Liver (tissue), 9 donors: Measurements from ENCODE around the gene HTD2. TPM values are rescaled to one million over a fixed set of nuclear protein-coding genes. Genes with fewer than 3 reads are reported as not detected.

Experiments used
- DNase-seq: peaks from one replicate; pipeline ENCODE4 v3.0.0-alpha.2; 2017; ENCODE audit warnings: low spot score
- H3K27ac ChIP-seq, 2 donors: one replicate each; pipeline ENCODE4 v1.7.0; 2013; ENCODE audit warnings: inconsistent platforms in 2 of 2, low read length in 2 of 2, control low read depth in 1 of 2, low read depth in 1 of 2, mild to moderate bottlenecking in 1 of 2
- H3K27me3 ChIP-seq, 4 donors: one replicate each; pipeline versions ENCODE4 v1.6.1 to v1.7.0; 2013; ENCODE audit warnings: low read length in 3 of 4, inconsistent platforms in 1 of 4, mild to moderate bottlenecking in 1 of 4, moderate library complexity in 1 of 4; ENCODE audit not compliant: control insufficient read depth in 4 of 4, insufficient read depth in 4 of 4
- H3K36me3 ChIP-seq, 4 donors: one replicate each; pipeline versions ENCODE4 v1.6.1 to v1.7.0; 2013; ENCODE audit warnings: low read length in 3 of 4, mild to moderate bottlenecking in 3 of 4, low read depth in 1 of 4, moderate library complexity in 1 of 4; ENCODE audit not compliant: control insufficient read depth in 4 of 4, insufficient read depth in 3 of 4
- H3K4me1 ChIP-seq, 4 donors: one replicate each; pipeline versions ENCODE4 v1.6.1 to v1.7.0; 2013; ENCODE audit warnings: low read length in 3 of 4, mild to moderate bottlenecking in 3 of 4, moderate library complexity in 1 of 4; ENCODE audit not compliant: control insufficient read depth in 4 of 4, insufficient read depth in 4 of 4
- H3K4me3 ChIP-seq, 3 donors: one replicate each; pipeline versions ENCODE4 v1.6.1 to v1.7.0; 2013; ENCODE audit warnings: low read length in 3 of 3, control low read depth in 1 of 3, low read depth in 1 of 3, mild to moderate bottlenecking in 1 of 3
- H3K9ac ChIP-seq, 2 donors: one replicate each; pipeline ENCODE4 v1.7.0; 2013; ENCODE audit warnings: low read length in 2 of 2, mild to moderate bottlenecking in 2 of 2, moderate library complexity in 2 of 2, control low read depth in 1 of 2, low read depth in 1 of 2
- H3K9me3 ChIP-seq, 4 donors: one replicate each; pipeline versions ENCODE4 v1.6.1 to v1.7.0; 2013; ENCODE audit warnings: low read length in 3 of 4; ENCODE audit not compliant: control insufficient read depth in 4 of 4
- CTCF ChIP-seq: fragments of 150-350 bp; IDR thresholded peaks from 2 replicates; pipeline ENCODE4 v1.5.1; 2017; ENCODE audit warnings: improper control_type of control experiment, low read depth, low read length; ENCODE audit not compliant: missing input control
- EGR1 ChIP-seq, 2 donors: IDR thresholded peaks; 2 replicates each; pipeline ENCODE4 v1.6.1; 2016 to 2018; ENCODE audit warnings: antibody characterized with exemption in 2 of 2, low read depth in 2 of 2
- FOXA2 ChIP-seq: IDR thresholded peaks from 2 replicates; pipeline ENCODE4 v1.6.1; 2016; ENCODE audit warnings: antibody characterized with exemption
- GABPA ChIP-seq, 2 donors: IDR thresholded peaks in 1 of 2; conservative IDR thresholded peaks in 1 of 2; 2 replicates each; pipeline ENCODE4 v1.6.1; 2016; ENCODE audit warnings: antibody characterized with exemption in 2 of 2, mild to moderate bottlenecking in 1 of 2, moderate library complexity in 1 of 2
- HNF4A ChIP-seq, 2 donors: conservative IDR thresholded peaks; 2 replicates each; pipeline ENCODE4 v1.6.1; 2016; ENCODE audit warnings: antibody characterized with exemption in 2 of 2, mild to moderate bottlenecking in 2 of 2
- HNF4G ChIP-seq: IDR thresholded peaks from 2 replicates; pipeline ENCODE4 v1.6.1; 2016; ENCODE audit warnings: antibody characterized with exemption
- JUND ChIP-seq, 2 donors: IDR thresholded peaks; 2 replicates each; pipeline ENCODE4 v1.6.1; 2016; ENCODE audit warnings: antibody characterized with exemption in 2 of 2
- MAX ChIP-seq: IDR thresholded peaks from 2 replicates; pipeline ENCODE4 v1.6.1; 2016; ENCODE audit warnings: antibody characterized with exemption
- RAD21 ChIP-seq, 2 donors: IDR thresholded peaks; 2 replicates each; pipeline ENCODE4 v1.6.1; 2016; ENCODE audit warnings: antibody characterized with exemption in 2 of 2, mild to moderate bottlenecking in 2 of 2
- RXRA ChIP-seq, 2 donors: IDR thresholded peaks; 2 replicates each; pipeline ENCODE4 v1.6.1; 2017 to 2018; ENCODE audit warnings: antibody characterized with exemption in 2 of 2, mild to moderate bottlenecking in 1 of 2
- SP1 ChIP-seq: IDR thresholded peaks from 2 replicates; pipeline ENCODE4 v1.6.1; 2018; ENCODE audit warnings: antibody characterized with exemption, mild to moderate bottlenecking
- TAF1 ChIP-seq: conservative IDR thresholded peaks from 2 replicates; pipeline ENCODE4 v1.6.1; 2016; ENCODE audit warnings: antibody characterized with exemption, mild to moderate bottlenecking
- YY1 ChIP-seq: IDR thresholded peaks from 2 replicates; pipeline ENCODE4 v1.6.1; 2016; ENCODE audit warnings: antibody characterized with exemption, mild to moderate bottlenecking
- WGBS: extraction: QIAGEN DNeasy Blood & Tissue Kit; methylation state at CpG from one replicate; pipeline ENCODE4 v1.1.7; 2013; 5-methylcytosine and 5-hydroxymethylcytosine counted together
- polyA plus RNA-seq, 2 donors: library from polyadenylated mRNA; stranded (reverse) in 1 of 2; unstranded in 1 of 2; fragments of 200-250 nt in 1 of 2; fragments of >200 nt in 1 of 2; fragmentation: Nextera tagmentation in 1 of 2; extraction: Ambion mirVana in 1 of 2; gene quantifications; one replicate each; pipeline versions ENCODE4 v1.2.1 to v1.2.3, GENCODE V29; 2013 to 2015
- total RNA-seq, 2 donors: library from RNA; depleted of rRNA; stranded (reverse); fragments of >200 nt; gene quantifications; one replicate each; pipeline ENCODE4 v1.2.3, GENCODE V29; 2014
- TF ChIP-seq, protein P1 (sequence below): IDR thresholded peaks from 2 replicates; pipeline ENCODE4 v1.6.1; 2016; ENCODE audit warnings: antibody characterized with exemption
- TF ChIP-seq, protein P2 (sequence below): IDR thresholded peaks from 2 replicates; pipeline ENCODE4 v1.6.1; 2016; ENCODE audit warnings: antibody characterized with exemption, mild to moderate bottlenecking
- TF ChIP-seq, protein P3 (sequence below): IDR thresholded peaks from 2 replicates; pipeline ENCODE4 v1.6.1; 2016; ENCODE audit warnings: antibody characterized with exemption
- donor health status: healthy.
- donor health status: healthy.
- donor health status: healthy.
- donor health status: healthy.
- donor health status: healthy.

The HTD2 gene
- total and polyA plus RNA-seq, 4 donors: 6.6 to 14.8 (median 11.0) TPM

GRCh38 chr3:58298190-58298589 lies 8.1 kb upstream of the HTD2 start:
- H3K9ac ChIP-seq: no peak overlapping the region
- H3K4me1 ChIP-seq: peaks cover 0 to 16% (median 4%) of the 10 kb centered on the region in 4 donors
- H3K4me3 ChIP-seq: no peak overlapping the region
- H3K27ac ChIP-seq: no peak overlapping the region
- H3K27me3 ChIP-seq: no peaks in the 10 kb centered on the region
- no peak for DNase-seq
- 50% methylated on average over 3 of the region's 3 CpGs for WGBS
- no peaks in the 10 kb centered on the region for H3K9me3 ChIP-seq
- no peak for TF ChIP-seq GABPA (IDR thresholded peaks at IDR 0.05 in 1 of 2, conservative IDR thresholded peaks at IDR 0.05 in 1 of 2)
- no peak for TF ChIP-seq HNF4A (conservative IDR thresholded peaks at IDR 0.05)
- TF ChIP-seq YY1: no peak
- TF ChIP-seq MAX: no peak
- no peak for TF ChIP-seq FOXA2
- no peak for TF ChIP-seq JUND (IDR thresholded peaks at IDR 0.05)
- no peak for TF ChIP-seq SP1
- no peak for TF ChIP-seq HNF4G
- TF ChIP-seq CTCF: no peak
- TF ChIP-seq TAF1: no peak
- TF ChIP-seq, protein P1, sequence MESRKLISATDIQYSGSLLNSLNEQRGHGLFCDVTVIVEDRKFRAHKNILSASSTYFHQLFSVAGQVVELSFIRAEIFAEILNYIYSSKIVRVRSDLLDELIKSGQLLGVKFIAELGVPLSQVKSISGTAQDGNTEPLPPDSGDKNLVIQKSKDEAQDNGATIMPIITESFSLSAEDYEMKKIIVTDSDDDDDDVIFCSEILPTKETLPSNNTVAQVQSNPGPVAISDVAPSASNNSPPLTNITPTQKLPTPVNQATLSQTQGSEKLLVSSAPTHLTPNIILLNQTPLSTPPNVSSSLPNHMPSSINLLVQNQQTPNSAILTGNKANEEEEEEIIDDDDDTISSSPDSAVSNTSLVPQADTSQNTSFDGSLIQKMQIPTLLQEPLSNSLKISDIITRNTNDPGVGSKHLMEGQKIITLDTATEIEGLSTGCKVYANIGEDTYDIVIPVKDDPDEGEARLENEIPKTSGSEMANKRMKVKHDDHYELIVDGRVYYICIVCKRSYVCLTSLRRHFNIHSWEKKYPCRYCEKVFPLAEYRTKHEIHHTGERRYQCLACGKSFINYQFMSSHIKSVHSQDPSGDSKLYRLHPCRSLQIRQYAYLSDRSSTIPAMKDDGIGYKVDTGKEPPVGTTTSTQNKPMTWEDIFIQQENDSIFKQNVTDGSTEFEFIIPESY: no peak
- TF ChIP-seq, protein P2, sequence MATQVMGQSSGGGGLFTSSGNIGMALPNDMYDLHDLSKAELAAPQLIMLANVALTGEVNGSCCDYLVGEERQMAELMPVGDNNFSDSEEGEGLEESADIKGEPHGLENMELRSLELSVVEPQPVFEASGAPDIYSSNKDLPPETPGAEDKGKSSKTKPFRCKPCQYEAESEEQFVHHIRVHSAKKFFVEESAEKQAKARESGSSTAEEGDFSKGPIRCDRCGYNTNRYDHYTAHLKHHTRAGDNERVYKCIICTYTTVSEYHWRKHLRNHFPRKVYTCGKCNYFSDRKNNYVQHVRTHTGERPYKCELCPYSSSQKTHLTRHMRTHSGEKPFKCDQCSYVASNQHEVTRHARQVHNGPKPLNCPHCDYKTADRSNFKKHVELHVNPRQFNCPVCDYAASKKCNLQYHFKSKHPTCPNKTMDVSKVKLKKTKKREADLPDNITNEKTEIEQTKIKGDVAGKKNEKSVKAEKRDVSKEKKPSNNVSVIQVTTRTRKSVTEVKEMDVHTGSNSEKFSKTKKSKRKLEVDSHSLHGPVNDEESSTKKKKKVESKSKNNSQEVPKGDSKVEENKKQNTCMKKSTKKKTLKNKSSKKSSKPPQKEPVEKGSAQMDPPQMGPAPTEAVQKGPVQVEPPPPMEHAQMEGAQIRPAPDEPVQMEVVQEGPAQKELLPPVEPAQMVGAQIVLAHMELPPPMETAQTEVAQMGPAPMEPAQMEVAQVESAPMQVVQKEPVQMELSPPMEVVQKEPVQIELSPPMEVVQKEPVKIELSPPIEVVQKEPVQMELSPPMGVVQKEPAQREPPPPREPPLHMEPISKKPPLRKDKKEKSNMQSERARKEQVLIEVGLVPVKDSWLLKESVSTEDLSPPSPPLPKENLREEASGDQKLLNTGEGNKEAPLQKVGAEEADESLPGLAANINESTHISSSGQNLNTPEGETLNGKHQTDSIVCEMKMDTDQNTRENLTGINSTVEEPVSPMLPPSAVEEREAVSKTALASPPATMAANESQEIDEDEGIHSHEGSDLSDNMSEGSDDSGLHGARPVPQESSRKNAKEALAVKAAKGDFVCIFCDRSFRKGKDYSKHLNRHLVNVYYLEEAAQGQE: no peak
- TF ChIP-seq RAD21 (IDR thresholded peaks at IDR 0.05): no peak
- TF ChIP-seq RXRA (IDR thresholded peaks at IDR 0.05): no peak
- TF ChIP-seq, protein P3, sequence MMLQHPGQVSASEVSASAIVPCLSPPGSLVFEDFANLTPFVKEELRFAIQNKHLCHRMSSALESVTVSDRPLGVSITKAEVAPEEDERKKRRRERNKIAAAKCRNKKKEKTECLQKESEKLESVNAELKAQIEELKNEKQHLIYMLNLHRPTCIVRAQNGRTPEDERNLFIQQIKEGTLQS: no peak
- no peak for TF ChIP-seq EGR1 (IDR thresholded peaks at IDR 0.05; ENCODE audit: low read depth in 2 of 2)
- no peaks in the 10 kb centered on the region for H3K36me3 ChIP-seq

GRCh38 chr3:58299075-58299474 lies 7.2 kb upstream of the HTD2 start:
- Histone ChIP-seq H3K27me3 (no peaks in the 10 kb centered on the region), H3K36me3 (no peaks in the 10 kb centered on the region), H3K27ac (no peak overlapping the region), H3K4me1 (peaks cover 0 to 16% (median 4%) of the 10 kb centered on the region in 4 donors), H3K4me3 (no peak overlapping the region), H3K9ac (no peak overlapping the region), H3K9me3 (no peaks in the 10 kb centered on the region)
- WGBS: 58% methylated on average over 2 of the region's 2 CpGs
- no peak for DNase-seq
- TF ChIP-seq RXRA (IDR thresholded peaks at IDR 0.05) (no peak), RAD21 (IDR thresholded peaks at IDR 0.05) (peak in 1 of 2 donors; percentile 9), HNF4A (conservative IDR thresholded peaks at IDR 0.05) (no peak), CTCF (no peak)
